Left cardiac atrium (tissue), 4 donors: ENCODE measurements around the gene EPSTI1. TPM values are rescaled to one million over a fixed set of nuclear protein-coding genes. Genes with fewer than 3 reads are reported as not detected.
"Not testable (repeated sequence)": the region's sequence is repeated elsewhere in the genome, so short reads cannot be mapped to it uniquely, and the experiment has no call there.

Source experiments
- ATAC-seq, 2 donors: fragments of 200-7000 bp; cut with Tn5 transposase; one replicate each; pipeline ENCODE4 v1.9.1; 2020; ENCODE audit warnings: mild to moderate bottlenecking in 2 of 2, moderate library complexity in 2 of 2
- DNase-seq: peaks from one replicate; pipeline ENCODE4 v3.0.0-alpha.2; 2020
- intact Hi-C, 2 donors: fragments of 100-400 bp; cut with DNase I; formaldehyde crosslinking; loops; one replicate each; pipeline versions ENCODE4 v1.14.1 to v1.15.1; 2022 to 2023
- total RNA-seq, 2 donors: library from RNA; stranded (reverse); fragmentation: NEBNext Ultra II Directional; extraction: Animal tissue kit (Norgen Biotek cat#: 25700); gene quantifications; one replicate each; pipeline ENCODE4 v1.2.1, GENCODE V29; 2021
- donor health status: DM: no; HTN: yes; CAD: no.
- donor health status: DM: no; HTN: yes; CAD: no; lungs with severe emphysema.
- donor health status: DM: yes; HTN: yes; CAD: no.
- donor health status: Dilated cardiomyopathy.

Gene EPSTI1
- total RNA-seq, 2 donors from 2014 or later, result 4.9 to 10.8 TPM

DNA sequence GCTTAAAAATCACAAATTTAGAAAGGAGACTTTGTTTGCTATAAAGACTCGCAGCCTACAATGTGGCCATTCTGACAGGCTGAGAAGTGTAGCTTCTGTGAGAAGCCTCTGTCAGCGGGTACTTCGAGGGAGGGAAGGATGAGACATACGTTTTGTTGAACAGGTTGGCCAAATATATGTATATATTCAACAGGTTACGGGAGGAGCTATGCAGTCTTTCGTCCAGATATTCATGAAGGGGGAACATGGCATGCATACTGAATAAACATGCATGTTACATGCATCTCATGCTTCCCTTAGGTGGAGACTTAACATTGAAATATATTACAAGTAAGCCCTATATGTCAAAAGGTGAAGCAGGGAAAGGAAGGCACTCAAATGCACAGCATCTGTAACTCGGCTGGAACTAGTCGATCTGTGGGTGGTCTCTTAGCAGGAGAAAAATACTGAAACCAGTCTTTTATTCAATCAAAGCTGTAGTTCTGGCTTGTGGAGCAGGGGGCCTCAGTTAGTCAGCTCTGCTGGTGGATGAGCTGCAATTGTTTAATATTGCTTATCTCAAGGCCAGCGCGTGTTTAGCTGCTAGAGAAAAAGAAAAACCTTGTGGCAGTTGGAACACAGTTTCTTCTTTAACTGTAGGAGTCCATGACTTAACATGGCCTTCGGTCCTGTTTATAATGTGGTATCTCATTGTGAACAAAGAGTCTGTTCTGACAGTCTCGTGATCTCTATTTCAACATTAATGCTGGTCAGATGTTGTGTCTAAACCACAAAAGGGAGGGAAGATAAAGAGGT lies 116.4 kb downstream of the EPSTI1 start:
- ATAC-seq (no peak), DNase-seq (no peak)
- intact Hi-C loops, result no loop called here

DNA sequence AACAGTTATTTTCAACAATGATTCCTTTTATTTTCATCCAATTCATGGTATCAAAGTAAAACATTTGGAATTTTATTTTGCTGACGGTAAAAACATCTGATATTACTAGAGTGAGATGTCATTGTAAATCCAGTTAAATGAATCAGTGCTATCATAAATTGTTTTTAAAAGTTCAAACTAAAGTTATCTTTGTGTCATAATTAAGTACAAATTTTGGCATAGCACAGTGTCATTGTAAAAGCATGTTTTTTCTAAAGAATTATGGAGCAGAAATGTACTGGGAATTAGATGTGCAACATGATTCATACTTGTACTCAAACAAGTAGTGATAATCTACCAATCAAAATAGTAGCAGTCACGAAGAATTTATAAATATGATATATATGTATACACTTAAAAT lies 117.8 kb downstream of the EPSTI1 start:
- intact Hi-C loops, result no loop called here
- no peak for DNase-seq
- ATAC-seq, result no peak

DNA sequence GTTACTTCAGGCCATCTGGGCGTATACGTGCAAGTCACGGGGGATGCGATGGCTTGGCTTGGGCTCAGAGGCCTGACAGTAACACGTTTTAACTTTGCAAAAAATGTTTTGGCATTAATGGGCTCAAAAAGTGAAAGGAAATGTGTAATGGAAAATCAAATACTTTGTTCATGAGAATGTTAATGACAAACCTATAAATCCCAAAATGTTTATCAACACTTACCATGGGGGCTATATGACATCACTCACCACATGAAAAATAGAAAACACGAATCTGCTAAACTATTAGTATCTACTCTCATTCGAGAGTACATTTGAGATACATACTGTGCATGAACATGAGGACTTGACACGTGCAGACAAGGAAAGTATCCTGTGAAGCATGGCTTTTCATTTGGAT lies 119.0 kb downstream of the EPSTI1 start:
- DNase-seq, result no peak
- intact Hi-C loops, result no loop called here
- ATAC-seq, result no peak

DNA sequence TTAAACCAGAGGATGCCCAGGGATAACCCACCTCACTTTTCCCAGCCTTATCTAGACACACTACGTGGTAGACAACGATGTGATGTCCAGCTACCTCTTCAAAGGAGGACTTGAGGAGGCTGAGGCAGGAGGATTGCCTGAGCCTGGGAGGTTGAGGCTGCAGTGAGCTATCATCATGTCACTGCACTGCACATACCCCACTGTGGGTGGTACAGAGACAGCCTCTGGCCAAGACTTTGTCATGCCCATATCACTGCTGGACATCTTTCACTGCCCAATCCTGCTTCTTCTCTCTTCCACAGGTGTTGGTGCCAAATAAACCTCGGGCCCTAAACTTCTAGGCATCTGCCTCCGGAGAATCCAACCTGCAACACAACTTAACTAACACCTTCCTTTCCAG lies 124.8 kb downstream of the EPSTI1 start:
- no peak for ATAC-seq

DNA sequence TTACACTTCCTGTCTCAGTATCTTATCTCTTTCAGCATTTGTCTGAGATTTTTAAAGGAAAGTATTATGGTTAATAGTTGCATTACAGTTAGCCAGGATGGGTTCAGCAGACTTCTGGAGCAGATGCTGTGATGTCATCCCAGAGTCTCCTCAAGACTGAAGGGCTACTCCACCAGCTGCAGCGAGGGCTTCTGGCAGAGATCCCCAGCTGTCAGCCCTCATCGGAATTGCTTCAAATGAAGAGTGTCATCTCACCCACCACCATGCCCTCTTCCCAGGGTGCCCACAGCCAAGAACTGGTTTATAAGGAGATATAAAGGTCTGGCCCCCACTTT lies 126.3 kb downstream of the EPSTI1 start:
- intact Hi-C loops, result no loop called here
- ATAC-seq, result peak in 1 of 2 donors; percentile 61
- DNase-seq, result no peak

More for the DNA sequence above, 124.8 kb downstream of the EPSTI1 start:
- intact Hi-C loops, result no loop called here
- DNase-seq, result no peak

DNA sequence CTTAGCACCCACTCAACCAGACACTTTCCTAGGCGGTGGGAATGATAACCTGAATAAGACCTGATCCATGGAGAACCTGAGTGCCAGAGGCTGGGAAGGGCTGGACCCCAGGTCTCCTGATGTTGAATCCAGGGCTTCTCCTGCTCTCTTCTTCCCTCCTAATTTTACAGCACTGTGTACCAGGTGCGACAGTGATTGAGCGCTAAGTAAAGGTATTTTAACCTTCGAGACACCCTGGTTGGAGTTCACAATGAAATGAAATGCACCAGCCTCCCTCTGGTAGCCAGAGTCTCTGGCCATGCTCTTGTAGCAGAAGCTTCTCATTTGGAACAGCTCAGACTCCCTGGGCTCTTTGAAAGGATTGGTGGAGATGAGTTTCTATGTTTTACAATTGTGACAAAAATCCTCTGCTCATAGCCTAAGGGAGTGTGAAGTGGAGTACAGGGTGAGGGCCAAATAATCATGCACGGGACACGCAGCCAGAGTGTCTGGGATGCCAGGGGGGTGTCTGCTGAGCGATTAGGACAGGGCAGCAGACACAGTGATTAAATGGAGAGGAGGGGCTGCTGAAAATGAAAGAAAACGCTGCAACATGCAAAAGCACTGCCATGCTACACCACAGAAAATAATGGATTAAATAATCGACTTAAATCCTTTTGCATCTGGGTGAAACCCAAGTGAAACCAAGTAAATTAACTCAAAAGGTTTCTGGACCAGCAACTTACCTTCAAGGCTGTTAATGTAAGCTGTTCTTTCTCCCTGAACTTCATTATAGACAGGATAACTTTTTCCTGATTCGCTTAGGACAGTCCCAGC lies 126.9 kb downstream of the EPSTI1 start:
- ATAC-seq (peak; percentile 88 to 91), DNase-seq (no peak)
- intact Hi-C loops, result no loop called here

DNA sequence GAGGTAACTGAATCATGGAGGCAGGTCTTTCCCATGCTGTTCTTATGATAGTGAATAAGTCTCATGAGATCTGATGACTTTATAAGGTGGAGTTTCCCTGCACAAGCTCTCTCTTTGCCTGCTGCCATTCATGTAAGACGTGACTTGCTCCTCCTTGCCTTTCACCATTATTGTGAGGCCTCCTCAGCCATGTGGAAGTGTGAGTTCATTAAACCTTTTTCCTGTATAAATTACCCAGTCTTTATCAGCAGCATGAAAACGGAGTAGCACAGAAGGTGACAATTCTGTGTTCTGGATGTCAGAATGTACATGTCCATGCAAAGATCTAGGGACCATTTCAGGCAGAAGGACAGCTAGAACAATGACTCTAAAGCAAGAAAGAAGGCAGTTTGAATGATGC lies 129.7 kb downstream of the EPSTI1 start:
- ATAC-seq, intact Hi-C loops, DNase-seq: not testable (repeated sequence)

DNA sequence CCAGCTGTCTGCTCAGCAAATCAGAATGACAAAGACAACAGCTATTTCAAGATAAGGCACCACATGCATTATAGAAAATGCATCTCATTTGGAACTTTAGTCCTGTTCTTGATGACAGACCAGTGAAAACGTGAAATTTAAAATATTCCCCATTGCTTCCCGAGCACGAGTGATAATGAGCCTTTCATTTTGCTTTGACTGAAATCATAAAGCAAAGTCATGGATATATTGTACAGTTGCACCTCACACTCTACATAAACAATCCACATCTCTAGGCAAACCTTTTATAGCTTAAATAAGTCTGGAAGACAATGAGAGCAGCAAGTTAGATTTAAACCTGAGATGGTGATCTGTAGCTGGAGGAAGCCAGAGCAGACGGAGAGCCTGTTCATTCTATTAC lies 131.6 kb downstream of the EPSTI1 start:
- intact Hi-C loops, result no loop called here
- DNase-seq (no peak), ATAC-seq (no peak)

DNA sequence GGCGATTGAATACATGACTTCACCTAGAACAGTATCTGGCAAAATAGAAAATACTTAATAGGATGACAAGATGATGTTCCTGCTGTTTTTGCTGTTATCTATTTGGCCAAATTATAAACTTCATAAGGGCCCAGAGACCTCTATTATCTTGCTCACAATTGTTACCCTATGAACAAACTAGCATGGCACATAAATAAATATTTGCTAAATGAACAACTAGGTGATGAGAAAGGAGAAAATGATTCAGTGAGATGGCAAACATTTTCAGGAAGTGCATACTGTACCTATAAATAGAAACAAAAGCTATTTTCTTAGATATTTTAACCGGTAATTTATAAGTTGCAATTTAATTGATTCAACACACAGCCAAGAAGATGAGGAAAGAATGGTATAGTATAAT lies 132.3 kb downstream of the EPSTI1 start:
- no peak for DNase-seq
- intact Hi-C loops, result no loop called here
- ATAC-seq, result no peak

DNA sequence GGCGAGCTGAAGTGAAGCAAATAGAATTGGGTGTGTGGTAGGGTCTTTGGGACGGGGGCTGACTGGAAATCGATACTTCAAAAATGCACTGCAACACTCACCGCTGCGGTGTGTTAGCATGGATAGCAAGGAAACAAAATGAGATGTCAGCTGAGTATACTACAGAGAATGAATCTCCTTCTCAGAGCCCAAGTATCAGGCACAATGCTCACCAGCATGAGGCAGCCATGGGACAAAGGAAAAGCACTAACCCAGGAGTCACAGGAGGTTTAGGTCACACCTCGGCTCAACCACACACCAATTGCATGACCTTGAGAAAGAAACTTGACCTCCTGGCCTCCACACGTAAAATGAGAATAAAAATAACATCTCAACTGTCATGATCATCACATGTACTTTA lies 136.6 kb downstream of the EPSTI1 start:
- DNase-seq, result no peak
- intact Hi-C loops, result no loop called here
- ATAC-seq, result no peak

DNA sequence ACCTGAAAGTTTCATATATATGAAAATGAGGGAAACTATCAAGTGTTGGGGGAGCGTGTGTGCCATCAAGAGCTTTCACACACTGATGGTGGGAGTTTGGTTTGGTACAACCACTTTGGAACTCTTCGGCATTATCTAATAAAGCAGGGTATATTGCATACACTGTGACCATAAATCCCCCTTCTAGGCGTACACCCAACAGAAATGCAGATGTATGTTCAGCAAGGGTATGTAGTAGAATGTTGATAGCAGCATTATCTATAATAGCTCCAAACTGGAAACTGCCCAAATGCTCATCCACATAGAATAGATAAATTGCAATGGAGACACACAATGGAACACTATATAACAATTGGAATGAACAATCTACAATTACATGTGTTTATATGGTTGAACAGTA lies 139.9 kb downstream of the EPSTI1 start:
- intact Hi-C loops, result no loop called here
- ATAC-seq (no peak), DNase-seq (no peak)

DNA sequence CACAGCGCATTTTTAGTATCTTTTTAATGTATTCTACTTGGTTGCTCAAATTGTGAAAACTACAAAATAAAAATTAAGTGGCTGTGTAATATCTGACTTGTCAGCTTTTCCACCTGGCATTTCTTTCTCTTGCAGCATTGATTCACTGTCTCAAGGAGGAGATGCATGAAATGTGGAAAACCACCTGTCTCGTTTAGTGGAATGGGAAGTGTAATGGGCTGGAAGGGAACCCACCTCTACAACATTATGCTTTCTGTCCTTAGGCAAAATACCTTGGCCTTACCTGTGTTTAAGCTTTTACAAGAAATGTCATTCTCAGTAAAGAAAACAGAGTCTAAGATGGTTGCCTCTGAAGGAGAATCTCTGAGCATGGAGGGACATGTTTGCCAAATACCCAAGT lies 142.8 kb downstream of the EPSTI1 start:
- ATAC-seq (no peak), DNase-seq (no peak)
- intact Hi-C loops, result no loop called here

DNA sequence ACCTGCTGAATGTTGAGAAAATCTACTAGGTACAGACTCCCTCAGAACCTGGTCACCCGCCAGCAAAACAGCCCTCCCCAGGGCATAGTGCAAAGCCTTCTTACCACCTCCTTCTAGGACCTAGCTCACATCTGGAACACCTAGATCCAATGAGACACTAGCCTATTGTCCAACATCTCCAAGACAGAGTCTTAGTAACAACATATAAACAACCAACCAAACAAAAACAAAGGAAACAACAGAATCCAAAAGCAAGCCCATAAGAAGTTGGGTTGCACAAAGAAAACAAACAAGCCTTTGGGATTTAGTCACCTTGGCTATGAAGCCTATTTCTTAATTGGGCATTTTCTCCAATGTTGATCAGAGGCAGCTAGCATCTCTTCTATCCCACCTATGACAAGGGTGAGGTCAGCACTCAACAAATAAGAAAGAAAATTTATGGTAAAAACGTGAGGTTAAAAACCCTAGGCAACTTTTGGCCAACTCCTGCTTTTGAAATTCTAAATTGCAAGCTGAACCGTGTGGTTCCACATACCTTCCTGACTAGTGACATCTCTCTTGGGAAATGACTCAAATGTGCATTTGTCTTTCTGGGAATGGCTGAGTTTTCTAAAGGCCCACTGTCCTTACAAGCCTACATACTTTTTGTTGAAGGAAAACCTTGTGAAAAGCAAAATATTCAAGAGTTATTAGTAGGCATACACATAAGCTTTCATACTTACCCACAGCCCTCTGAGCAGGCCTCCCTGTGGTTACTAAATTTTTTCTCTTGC lies 144.0 kb downstream of the EPSTI1 start:
- intact Hi-C loops, result no loop called here
- DNase-seq (no peak), ATAC-seq (no peak)

DNA sequence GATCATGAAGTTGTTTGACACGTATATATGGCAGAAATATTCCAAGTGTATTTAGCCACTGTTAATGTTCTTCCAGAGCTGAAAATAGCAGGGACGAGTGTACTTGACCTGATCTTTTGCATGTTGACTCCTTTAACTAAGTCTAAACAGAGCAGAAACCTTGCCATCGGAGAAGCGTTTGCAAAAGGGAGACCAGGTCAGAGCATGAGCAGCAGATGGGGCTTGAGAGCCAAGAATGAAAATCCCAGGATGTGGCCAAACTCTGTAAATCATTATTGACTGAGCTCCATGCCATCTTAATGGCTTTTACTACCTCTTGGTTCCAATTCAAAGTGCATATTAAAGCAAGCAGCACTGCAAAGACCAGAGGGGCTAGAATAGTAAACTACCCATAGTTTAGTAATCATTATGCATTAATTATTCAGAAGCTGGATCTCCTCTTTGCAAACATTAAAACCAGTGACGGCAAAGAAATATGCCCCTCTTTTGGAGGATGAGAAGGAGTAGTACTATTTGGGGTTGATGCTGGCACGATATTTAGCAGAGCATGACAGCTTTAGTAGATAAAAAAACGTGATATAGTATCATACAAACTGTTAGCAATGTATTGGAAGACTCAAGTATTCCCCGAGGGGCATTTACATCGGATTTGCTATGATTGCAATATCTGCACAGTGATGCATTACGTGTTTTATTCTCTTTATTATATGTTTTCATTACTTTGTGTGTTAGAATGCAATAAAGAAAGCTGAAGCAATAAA lies 154.9 kb downstream of the EPSTI1 start:
- ATAC-seq (peak in 1 of 2 donors; percentile 42), DNase-seq (no peak)
- intact Hi-C loops, result no loop called here

Other genes starting within 250 kb of the EPSTI1 start
- 10 to 100 TPM; 14.8 to 47.3 TPM for gene FAM216B, start 210.7 kb downstream of the EPSTI1 start, total RNA-seq
- 10 to 100 TPM; 21.8 to 24.4 TPM for gene DNAJC15, start 31.3 kb upstream of the EPSTI1 start, total RNA-seq